Neural crest cell (in vitro differentiated cells): ENCODE measurements around the gene IFI44. TPM values are rescaled to one million over a fixed set of nuclear protein-coding genes. Genes with fewer than 3 reads are reported as not detected.

Source experiments
- DNase-seq: peaks from one replicate; pipeline ENCODE4 v3.0.0; 2021; ENCODE audit warnings: low read depth, mixed read lengths, low spot score
- H3K27ac Mint-ChIP-seq: one replicate; pipeline ENCODE4 v1.8.0; 2021; ENCODE audit warnings: mild to moderate bottlenecking, mixed read lengths; ENCODE audit not compliant: unreplicated experiment
- H3K27me3 Mint-ChIP-seq: 2 replicates; pipeline ENCODE4 v1.8.0; 2021; ENCODE audit warnings: low read depth, mild to moderate bottlenecking, mixed read lengths
- H3K36me3 Mint-ChIP-seq: 2 replicates; pipeline ENCODE4 v1.8.0; 2021; ENCODE audit warnings: low read depth, mild to moderate bottlenecking, mixed read lengths
- H3K4me1 Mint-ChIP-seq: 2 replicates; pipeline ENCODE4 v1.8.0; 2021; ENCODE audit warnings: mixed read lengths
- H3K4me3 Mint-ChIP-seq: one replicate; pipeline ENCODE4 v1.8.0; 2021; ENCODE audit warnings: mild to moderate bottlenecking, mixed read lengths
- H3K9me3 Mint-ChIP-seq: 2 replicates; pipeline ENCODE4 v1.8.0; 2021; ENCODE audit warnings: mixed read lengths
- total RNA-seq: library from RNA; stranded (reverse); gene quantifications from 2 replicates; pipeline ENCODE4 v1.2.1, GENCODE V29; 2021
- TF ChIP-seq, protein P1 (sequence below): fragments of 200-600 bp; sonication (generic); conservative IDR thresholded peaks from 2 replicates; pipeline ENCODE4 v1.5.0; 2021; ENCODE audit warnings: antibody characterized with exemption, mild to moderate bottlenecking

The IFI44 gene
- total RNA-seq, 1 donor from 2014 or later: 0.47 TPM

DNA sequence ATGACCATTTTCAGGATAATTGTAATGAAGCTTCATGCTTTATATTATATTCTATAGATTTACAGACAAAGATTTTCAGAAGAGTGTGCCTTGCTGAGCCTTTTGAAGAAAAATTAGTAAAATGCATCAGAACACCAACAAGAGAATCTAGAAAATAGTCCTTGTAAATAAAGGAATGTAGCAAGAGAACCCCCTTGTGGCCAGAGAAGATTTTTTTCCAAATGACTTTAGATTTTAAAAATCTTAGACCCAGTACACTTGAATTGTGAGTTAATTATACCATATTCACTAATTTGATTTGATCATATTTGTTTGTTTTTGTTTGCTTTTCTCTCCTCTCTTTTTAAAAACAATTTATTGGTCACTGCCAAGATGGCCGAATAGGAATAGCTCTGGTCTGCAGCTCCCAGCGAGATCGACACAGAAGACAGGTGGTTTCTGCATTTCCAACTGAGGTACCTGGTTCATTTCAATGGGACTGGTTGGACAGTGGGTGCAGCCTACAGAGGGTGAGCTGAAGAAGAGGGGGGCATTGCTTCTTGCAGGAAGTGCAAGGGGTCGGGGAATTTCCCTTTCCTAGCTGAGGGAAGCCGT lies 42.2 kb upstream of the IFI44 start:
- no peaks in the 10 kb centered on the region for H3K36me3 Mint-ChIP-seq
- H3K4me1 Mint-ChIP-seq: no peaks in the 10 kb centered on the region
- H3K27ac Mint-ChIP-seq: no peak overlapping the region
- H3K27me3 Mint-ChIP-seq: peaks cover 11% of the 10 kb centered on the region
- no peaks in the 10 kb centered on the region for H3K9me3 Mint-ChIP-seq
- TF ChIP-seq, protein P1, sequence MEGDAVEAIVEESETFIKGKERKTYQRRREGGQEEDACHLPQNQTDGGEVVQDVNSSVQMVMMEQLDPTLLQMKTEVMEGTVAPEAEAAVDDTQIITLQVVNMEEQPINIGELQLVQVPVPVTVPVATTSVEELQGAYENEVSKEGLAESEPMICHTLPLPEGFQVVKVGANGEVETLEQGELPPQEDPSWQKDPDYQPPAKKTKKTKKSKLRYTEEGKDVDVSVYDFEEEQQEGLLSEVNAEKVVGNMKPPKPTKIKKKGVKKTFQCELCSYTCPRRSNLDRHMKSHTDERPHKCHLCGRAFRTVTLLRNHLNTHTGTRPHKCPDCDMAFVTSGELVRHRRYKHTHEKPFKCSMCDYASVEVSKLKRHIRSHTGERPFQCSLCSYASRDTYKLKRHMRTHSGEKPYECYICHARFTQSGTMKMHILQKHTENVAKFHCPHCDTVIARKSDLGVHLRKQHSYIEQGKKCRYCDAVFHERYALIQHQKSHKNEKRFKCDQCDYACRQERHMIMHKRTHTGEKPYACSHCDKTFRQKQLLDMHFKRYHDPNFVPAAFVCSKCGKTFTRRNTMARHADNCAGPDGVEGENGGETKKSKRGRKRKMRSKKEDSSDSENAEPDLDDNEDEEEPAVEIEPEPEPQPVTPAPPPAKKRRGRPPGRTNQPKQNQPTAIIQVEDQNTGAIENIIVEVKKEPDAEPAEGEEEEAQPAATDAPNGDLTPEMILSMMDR: peak; percentile 79
- H3K4me3 Mint-ChIP-seq: no peak overlapping the region
- DNase-seq: no peak

- Mint-ChIP-seq H3K4me1 (no peaks in the 10 kb centered on the region), H3K27ac (no peak overlapping the region), H3K36me3 (no peaks in the 10 kb centered on the region), H3K4me3 (no peak overlapping the region), H3K9me3 (no peaks in the 10 kb centered on the region), H3K27me3 (peaks cover 11% of the 10 kb centered on the region)
- TF ChIP-seq, protein P1: no peak
- DNase-seq: no peak
Measured at GRCh38 chr1:78607944-78608343, 41.7 kb upstream of the IFI44 start.

DNA sequence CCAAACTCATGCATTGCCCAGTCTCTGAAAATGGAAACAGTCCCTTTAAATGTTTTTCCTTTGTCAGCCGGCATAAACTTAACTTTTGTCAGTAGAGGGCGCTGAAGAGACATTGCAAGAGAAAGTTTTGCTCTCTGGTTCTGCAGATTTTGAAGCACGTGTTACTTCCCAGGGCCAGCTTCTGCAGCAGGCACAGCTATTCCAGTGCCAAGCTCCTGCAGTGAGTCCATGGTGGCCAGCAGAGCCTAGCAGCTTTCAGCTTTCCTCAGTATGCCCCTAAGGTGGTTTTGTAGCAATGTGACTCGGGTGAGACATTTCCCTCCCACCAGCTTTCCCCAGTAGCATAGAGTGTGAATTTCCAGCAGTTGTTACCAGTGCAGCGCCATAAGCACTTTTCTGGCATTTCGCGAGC lies 32.0 kb upstream of the IFI44 start:
- peak; percentile 27 for DNase-seq
- peaks cover 8% of the 10 kb centered on the region for H3K4me1 Mint-ChIP-seq
- H3K36me3 Mint-ChIP-seq: no peaks in the 10 kb centered on the region
- TF ChIP-seq, protein P1: peak; percentile 85
- H3K9me3 Mint-ChIP-seq: no peaks in the 10 kb centered on the region
- H3K4me3 Mint-ChIP-seq: no peak overlapping the region
- no peak overlapping the region for H3K27ac Mint-ChIP-seq
- H3K27me3 Mint-ChIP-seq: no peaks in the 10 kb centered on the region

GRCh38 chr1:78619032-78619431 lies 30.6 kb upstream of the IFI44 start:
- H3K27me3 Mint-ChIP-seq: no peaks in the 10 kb centered on the region
- no peak overlapping the region for H3K27ac Mint-ChIP-seq
- H3K4me1 Mint-ChIP-seq: peaks cover 8% of the 10 kb centered on the region
- DNase-seq: no peak
- H3K36me3 Mint-ChIP-seq: no peaks in the 10 kb centered on the region
- H3K9me3 Mint-ChIP-seq: no peaks in the 10 kb centered on the region
- H3K4me3 Mint-ChIP-seq: no peak overlapping the region
- TF ChIP-seq, protein P1: no peak

GRCh38 chr1:78619446-78619802 lies 30.2 kb upstream of the IFI44 start:
- Mint-ChIP-seq H3K4me3 (no peak overlapping the region), H3K36me3 (no peaks in the 10 kb centered on the region), H3K4me1 (peaks cover 8% of the 10 kb centered on the region), H3K27ac (no peak overlapping the region), H3K27me3 (no peaks in the 10 kb centered on the region), H3K9me3 (no peaks in the 10 kb centered on the region)
- DNase-seq: no peak
- TF ChIP-seq, protein P1: no peak
